GM21360 (cell line): Measurements from ENCODE around the gene PARK7.
"Not testable (repeated sequence)": the region's sequence is repeated elsewhere in the genome, so short reads cannot be mapped to it uniquely, and the experiment has no call there.

Experiments used
- ATAC-seq: cut with Tn5 transposase; IDR thresholded peaks from one replicate; pipeline ENCODE4 v1.9.1; 2021; ENCODE audit warnings: mild to moderate bottlenecking, moderate library complexity; ENCODE audit not compliant: unreplicated experiment

Gene PARK7

GRCh38 chr1:7942214-7942921 is 19.1 kb upstream of the PARK7 start:
- no peak for ATAC-seq

GRCh38 chr1:7943251-7943650 is 18.3 kb upstream of the PARK7 start:
- no peak for ATAC-seq

GRCh38 chr1:7948960-7949359 is 12.6 kb upstream of the PARK7 start:
- ATAC-seq: no peak

GRCh38 chr1:7952791-7953190 is 8.7 kb upstream of the PARK7 start:
- not testable (repeated sequence) for ATAC-seq

- ATAC-seq: peak; percentile 98
Measured at GRCh38 chr1:7953850-7954609, 7.5 kb upstream of the PARK7 start.

- ATAC-seq: no peak
Measured at GRCh38 chr1:7954683-7955082, 6.8 kb upstream of the PARK7 start.

GRCh38 chr1:7956218-7957032 is 5.1 kb upstream of the PARK7 start:
- no peak for ATAC-seq

GRCh38 chr1:7960165-7960564 is 1.3 kb upstream of the PARK7 start:
- no peak for ATAC-seq

GRCh38 chr1:7960867-7961215 is 670 bp upstream of the PARK7 start:
- ATAC-seq: no peak

GRCh38 chr1:7962014-7962335 is 464 bp downstream of the PARK7 start:
- ATAC-seq: peak; percentile 1

GRCh38 chr1:7962636-7963377 is 1.3 kb downstream of the PARK7 start:
- ATAC-seq: no peak

- not testable (repeated sequence) for ATAC-seq
Measured at GRCh38 chr1:7963378-7963730, 1.8 kb downstream of the PARK7 start.

- ATAC-seq: not testable (repeated sequence)
Measured at GRCh38 chr1:7963841-7964240, 2.3 kb downstream of the PARK7 start.

- no peak for ATAC-seq
Measured at GRCh38 chr1:7964476-7964875, 3.0 kb downstream of the PARK7 start.

- no peak for ATAC-seq
Measured at GRCh38 chr1:7967196-7967595, 5.7 kb downstream of the PARK7 start.

- ATAC-seq: no peak
Measured at GRCh38 chr1:7967651-7968050, 6.1 kb downstream of the PARK7 start.

- no peak for ATAC-seq
Measured at GRCh38 chr1:7970246-7970645, 8.7 kb downstream of the PARK7 start.

GRCh38 chr1:7971024-7971423 is 9.5 kb downstream of the PARK7 start:
- ATAC-seq: no peak

- no peak for ATAC-seq
Measured at GRCh38 chr1:7972285-7972684, 10.8 kb downstream of the PARK7 start.

GRCh38 chr1:7973086-7973485 is 11.6 kb downstream of the PARK7 start:
- ATAC-seq: no peak

GRCh38 chr1:7975212-7975865 is 13.8 kb downstream of the PARK7 start:
- no peak for ATAC-seq
